Breast epithelium (tissue), 4 donors: Measurements from ENCODE around the gene ASIC4. TPM values are rescaled to one million over a fixed set of nuclear protein-coding genes. Genes with fewer than 3 reads are reported as not detected.

Source experiments
- DNase-seq, 2 donors: peaks; one replicate each; pipeline ENCODE4 v3.0.0-alpha.2; 2019; ENCODE audit warnings: low spot score in 2 of 2
- H3K27ac ChIP-seq, 2 donors: fragments of 200-600 bp; sonication (generic) in 1 of 2; one replicate each; pipeline ENCODE4 v1.5.1; 2016 to 2019; ENCODE audit warnings: mild to moderate bottlenecking in 1 of 2
- H3K27me3 ChIP-seq, 2 donors: fragments of 200-600 bp; sonication (generic) in 1 of 2; one replicate each; pipeline versions ENCODE4 v1.5.1 to v1.6.0; 2017 to 2019; ENCODE audit warnings: control low read depth in 1 of 2, mild to moderate bottlenecking in 1 of 2
- H3K36me3 ChIP-seq: fragments of 200-600 bp; one replicate; pipeline ENCODE4 v1.5.1; 2019
- H3K4me1 ChIP-seq, 2 donors: fragments of 200-600 bp; sonication (generic); one replicate each; pipeline ENCODE4 v1.5.1; 2016 to 2019; ENCODE audit warnings: control low read depth in 1 of 2
- H3K4me3 ChIP-seq, 3 donors: fragments of 200-600 bp; sonication (generic); 1 replicate in 2 of 3; 2 replicates in 1 of 3; pipeline ENCODE4 v1.5.1; 2016 to 2019; ENCODE audit warnings: mild to moderate bottlenecking in 3 of 3, moderate library complexity in 2 of 3
- H3K9me3 ChIP-seq, 2 donors: fragments of 200-600 bp; sonication (generic) in 1 of 2; one replicate each; pipeline ENCODE4 v1.5.1; 2016 to 2019; ENCODE audit warnings: control low read depth in 1 of 2
- POLR2A ChIP-seq: fragments of 450-650 bp; IDR thresholded peaks from one replicate; pipeline ENCODE4 v1.6.1; 2016; ENCODE audit warnings: antibody characterized with exemption, mild to moderate bottlenecking, moderate library complexity
- POLR2AphosphoS5 ChIP-seq, 3 donors: sonication (generic); formaldehyde crosslinking; IDR thresholded peaks; one replicate each; pipeline ENCODE4 v1.6.1; 2017; ENCODE audit warnings: antibody characterized with exemption in 3 of 3
- intact Hi-C: fragments of 100-400 bp; cut with DNase I; formaldehyde crosslinking; loops from one replicate; pipeline ENCODE4 v1.15.1; 2023; ENCODE audit warnings: low total_unique reads
- total RNA-seq, 3 donors: library from RNA; depleted of rRNA; stranded (reverse); fragments of >200 nt; gene quantifications; one replicate each; pipeline ENCODE4 v1.1.0, GENCODE V29; 2016
- TF ChIP-seq, protein P1 (sequence below), 3 donors: fragments of 450-650 bp; IDR thresholded peaks; one replicate each; pipeline ENCODE4 v1.5.1; 2016 to 2017; ENCODE audit warnings: antibody characterized with exemption in 3 of 3, mild to moderate bottlenecking in 3 of 3, moderate library complexity in 3 of 3

ASIC4 gene
- total RNA-seq, 3 donors from 2014 or later: 0.44 TPM; not detected in 2

- Histone ChIP-seq H3K27ac (no peak overlapping the region), H3K27me3 (no peaks in the 10 kb centered on the region), H3K4me1 (no peaks in the 10 kb centered on the region), H3K9me3 (no peaks in the 10 kb centered on the region), H3K4me3 (no peak overlapping the region), H3K36me3 (no peaks in the 10 kb centered on the region)
- TF ChIP-seq, protein P1, sequence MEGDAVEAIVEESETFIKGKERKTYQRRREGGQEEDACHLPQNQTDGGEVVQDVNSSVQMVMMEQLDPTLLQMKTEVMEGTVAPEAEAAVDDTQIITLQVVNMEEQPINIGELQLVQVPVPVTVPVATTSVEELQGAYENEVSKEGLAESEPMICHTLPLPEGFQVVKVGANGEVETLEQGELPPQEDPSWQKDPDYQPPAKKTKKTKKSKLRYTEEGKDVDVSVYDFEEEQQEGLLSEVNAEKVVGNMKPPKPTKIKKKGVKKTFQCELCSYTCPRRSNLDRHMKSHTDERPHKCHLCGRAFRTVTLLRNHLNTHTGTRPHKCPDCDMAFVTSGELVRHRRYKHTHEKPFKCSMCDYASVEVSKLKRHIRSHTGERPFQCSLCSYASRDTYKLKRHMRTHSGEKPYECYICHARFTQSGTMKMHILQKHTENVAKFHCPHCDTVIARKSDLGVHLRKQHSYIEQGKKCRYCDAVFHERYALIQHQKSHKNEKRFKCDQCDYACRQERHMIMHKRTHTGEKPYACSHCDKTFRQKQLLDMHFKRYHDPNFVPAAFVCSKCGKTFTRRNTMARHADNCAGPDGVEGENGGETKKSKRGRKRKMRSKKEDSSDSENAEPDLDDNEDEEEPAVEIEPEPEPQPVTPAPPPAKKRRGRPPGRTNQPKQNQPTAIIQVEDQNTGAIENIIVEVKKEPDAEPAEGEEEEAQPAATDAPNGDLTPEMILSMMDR (IDR thresholded peaks at IDR 0.05): no peak
- TF ChIP-seq POLR2A (no peak), POLR2AphosphoS5 (IDR thresholded peaks at IDR 0.05) (no peak)
- no peak for DNase-seq
- intact Hi-C loops: no loop called here
Observed at GRCh38 chr2:219578811-219579613, 64.7 kb downstream of the ASIC4 start.

- no peak overlapping the region for H3K4me3 ChIP-seq
- no peaks in the 10 kb centered on the region for H3K36me3 ChIP-seq
- no peak overlapping the region for H3K27ac ChIP-seq
Observed at GRCh38 chr2:219581346-219581745, 67.1 kb downstream of the ASIC4 start.

More at GRCh38 chr2:219581346-219581745, 67.1 kb downstream of the ASIC4 start:
- no peaks in the 10 kb centered on the region for H3K9me3 ChIP-seq
- H3K4me1 ChIP-seq: no peaks in the 10 kb centered on the region
- intact Hi-C loops: no loop called here
- DNase-seq: no peak
- TF ChIP-seq, protein P1 (IDR thresholded peaks at IDR 0.05): no peak
- no peak for TF ChIP-seq POLR2A
- TF ChIP-seq POLR2AphosphoS5 (IDR thresholded peaks at IDR 0.05): no peak
- H3K27me3 ChIP-seq: no peaks in the 10 kb centered on the region

Other genes with a start within 250 kb of the ASIC4 start
- gene DNAJB2, start 235.1 kb upstream of the ASIC4 start, total RNA-seq: 10 to 100 TPM; 49.9 to 88.3 (median 59.0) TPM
- under 1 TPM in 2 of 3 donors, not detected in 1; 0.33 to 0.44 TPM for gene PTPRN, start 205.1 kb upstream of the ASIC4 start, total RNA-seq
- not detected for gene RESP18, start 181.7 kb upstream of the ASIC4 start, total RNA-seq
- gene DNPEP, start 126.6 kb upstream of the ASIC4 start, total RNA-seq: 10 to 100 TPM; 49.8 to 81.9 (median 79.0) TPM
- gene DES, start 96.1 kb upstream of the ASIC4 start, total RNA-seq: 10 to 100 TPM; 17.1 to 29.6 (median 29.5) TPM
- 10 to 100 TPM in 2 of 3 donors, under 1 TPM in 1; 0.32 to 36.6 (median 21.0) TPM for gene SPEG, start 79.6 kb upstream of the ASIC4 start, total RNA-seq
- gene GMPPA, start 15.6 kb upstream of the ASIC4 start, total RNA-seq: 10 to 100 TPM; 15.7 to 33.4 (median 29.7) TPM
- 10 to 100 TPM; 46.5 to 58.9 (median 49.0) TPM for gene CHPF, start 29.3 kb downstream of the ASIC4 start, total RNA-seq
- 1 to 10 TPM; 1.6 to 1.9 (median 1.8) TPM for gene TMEM198, start 29.5 kb downstream of the ASIC4 start, total RNA-seq
- 10 to 100 TPM; 69.2 to 91.9 (median 73.1) TPM for gene OBSL1, start 57.1 kb downstream of the ASIC4 start, total RNA-seq
- gene INHA, start 57.8 kb downstream of the ASIC4 start, total RNA-seq: under 1 TPM in 2 of 3 donors, not detected in 1; 0.64 to 0.73 TPM
- gene STK11IP, start 83.4 kb downstream of the ASIC4 start, total RNA-seq: 10 to 100 TPM; 11.2 to 16.7 (median 15.7) TPM
- 1 to 10 TPM; 2.1 to 4.7 (median 4.6) TPM for gene SLC4A3, start 113.1 kb downstream of the ASIC4 start, total RNA-seq